Ovary (tissue), 9 donors: ENCODE measurements around the gene BRIP1. TPM values are rescaled to one million over a fixed set of nuclear protein-coding genes. Genes with fewer than 3 reads are reported as not detected.
A peak's percentile ranks its signal among the peaks of the same experiment; 100 is the strongest.

Source experiments
- DNase-seq, 5 donors: peaks; one replicate each; pipeline ENCODE4 v3.0.0-alpha.2; 2019 to 2020
- H3K27ac ChIP-seq, 2 donors: fragments of 200-600 bp; one replicate each; pipeline versions ENCODE4 v1.5.1 to v1.8.0; 2019 to 2022
- H3K27me3 ChIP-seq: fragments of 200-600 bp; one replicate; pipeline ENCODE4 v1.8.0; 2022
- H3K36me3 ChIP-seq: fragments of 200-600 bp; sonication (generic); one replicate; pipeline ENCODE4 v1.5.1; 2019
- H3K4me1 ChIP-seq: one replicate; pipeline ENCODE4 v1.8.1; 2013; ENCODE audit warnings: mild to moderate bottlenecking, moderate library complexity; ENCODE audit not compliant: insufficient read depth
- H3K4me3 ChIP-seq: fragments of 200-600 bp; sonication (generic); one replicate; pipeline ENCODE4 v1.5.1; 2017
- H3K9me3 ChIP-seq, 2 donors: fragments of 200-600 bp in 1 of 2; sonication (generic) in 1 of 2; one replicate each; pipeline versions ENCODE4 v1.5.1 to v1.8.1; 2013 to 2019; ENCODE audit warnings: mild to moderate bottlenecking in 1 of 2, moderate library complexity in 1 of 2
- EP300 ChIP-seq: sonication (generic); formaldehyde crosslinking; IDR thresholded peaks from one replicate; pipeline ENCODE4 v1.6.1; 2017; ENCODE audit warnings: antibody characterized with exemption
- POLR2A ChIP-seq: fragments of 450-650 bp; IDR thresholded peaks from one replicate; pipeline ENCODE4 v1.6.1; 2017; ENCODE audit warnings: antibody characterized with exemption, mild to moderate bottlenecking, moderate library complexity
- WGBS, 3 donors: extraction: QIAGEN DNeasy Blood & Tissue Kit in 1 of 3; methylation state at CpG; one replicate each; pipeline versions ENCODE4 v1.1.5 to v1.1.7; 2013 to 2017; 5-methylcytosine and 5-hydroxymethylcytosine counted together
- intact Hi-C, 4 donors: fragments of 100-400 bp; cut with DNase I; formaldehyde crosslinking; loops; one replicate each; pipeline versions ENCODE4 v1.11.0 to v1.15.1; 2022 to 2023
- polyA plus RNA-seq, 2 donors: library from polyadenylated mRNA; stranded (reverse); fragments of 200-250 nt in 1 of 2; fragments of 350-450 nt in 1 of 2; fragmentation: Illumina TruSeq in 1 of 2; extraction: RNeasy Lipid Tissue Mini Kit (QIAGEN cat#74804) in 1 of 2; gene quantifications; one replicate each; pipeline ENCODE4 v1.2.3, GENCODE V29; 2013 to 2014
- total RNA-seq, 7 donors: library from RNA; depleted of rRNA in 2 of 7; stranded (reverse); fragments of >200 nt in 2 of 7; fragmentation: NEBNext Ultra II Directional in 3 of 7; extraction: Animal tissue kit (Norgen Biotek cat#: 25700) in 3 of 7; gene quantifications; one replicate each; pipeline versions ENCODE4 v1.1.0 to v1.2.4, GENCODE V29; 2016 to 2023
- TF ChIP-seq, protein P1 (sequence below), 3 donors: fragments of 450-650 bp in 2 of 3; fragments of 200-600 bp in 1 of 3; IDR thresholded peaks; one replicate each; pipeline versions ENCODE4 v1.5.1 to v1.8.0; 2016 to 2022; ENCODE audit warnings: antibody characterized with exemption in 3 of 3, mild to moderate bottlenecking in 1 of 3
- donor health status: DM: no; HTN: no; CAD: no; lungs with moderate emphysema.
- donor health status: DM: no; HTN: no; CAD: no.
- donor health status: Bipolar disorder and iron deficiency.
- donor health status: DM: yes; HTN: yes; CAD: no.
- donor health status: DM: no; HTN: no; CAD: no.
- donor health status: DM: yes; HTN: yes; CAD: no.

BRIP1 gene
- total and polyA plus RNA-seq, 9 donors = 0.11 to 2.3 (median 1.1) TPM

DNA sequence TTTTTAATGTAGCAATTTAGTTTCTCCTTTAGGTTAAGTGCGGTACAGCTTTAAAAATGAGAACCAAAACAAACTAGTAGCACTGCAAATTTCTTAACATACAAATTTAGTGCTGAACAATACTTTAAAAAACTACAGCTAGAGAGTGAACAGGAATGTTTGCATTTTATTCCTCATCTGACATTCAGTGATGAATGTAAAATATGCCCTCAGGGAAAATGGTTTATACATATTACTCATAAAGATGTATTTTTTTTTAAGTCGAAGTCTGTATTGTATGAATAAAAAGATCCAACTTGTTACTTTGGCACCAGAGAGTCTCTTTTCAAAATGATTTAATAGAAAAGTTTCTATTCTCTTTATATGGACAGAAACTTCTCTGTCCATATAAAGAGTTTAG lies 96.8 kb downstream of the BRIP1 start:
- H3K9me3 ChIP-seq = no peaks in the 10 kb centered on the region
- 75 to 78% (median 77%) methylated on average over 2 of the region's 2 CpGs for WGBS, 3 donors
- TF ChIP-seq EP300 (no peak), POLR2A (no peak)
- TF ChIP-seq, protein P1, sequence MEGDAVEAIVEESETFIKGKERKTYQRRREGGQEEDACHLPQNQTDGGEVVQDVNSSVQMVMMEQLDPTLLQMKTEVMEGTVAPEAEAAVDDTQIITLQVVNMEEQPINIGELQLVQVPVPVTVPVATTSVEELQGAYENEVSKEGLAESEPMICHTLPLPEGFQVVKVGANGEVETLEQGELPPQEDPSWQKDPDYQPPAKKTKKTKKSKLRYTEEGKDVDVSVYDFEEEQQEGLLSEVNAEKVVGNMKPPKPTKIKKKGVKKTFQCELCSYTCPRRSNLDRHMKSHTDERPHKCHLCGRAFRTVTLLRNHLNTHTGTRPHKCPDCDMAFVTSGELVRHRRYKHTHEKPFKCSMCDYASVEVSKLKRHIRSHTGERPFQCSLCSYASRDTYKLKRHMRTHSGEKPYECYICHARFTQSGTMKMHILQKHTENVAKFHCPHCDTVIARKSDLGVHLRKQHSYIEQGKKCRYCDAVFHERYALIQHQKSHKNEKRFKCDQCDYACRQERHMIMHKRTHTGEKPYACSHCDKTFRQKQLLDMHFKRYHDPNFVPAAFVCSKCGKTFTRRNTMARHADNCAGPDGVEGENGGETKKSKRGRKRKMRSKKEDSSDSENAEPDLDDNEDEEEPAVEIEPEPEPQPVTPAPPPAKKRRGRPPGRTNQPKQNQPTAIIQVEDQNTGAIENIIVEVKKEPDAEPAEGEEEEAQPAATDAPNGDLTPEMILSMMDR (IDR thresholded peaks at IDR 0.05) = no peak

DNA sequence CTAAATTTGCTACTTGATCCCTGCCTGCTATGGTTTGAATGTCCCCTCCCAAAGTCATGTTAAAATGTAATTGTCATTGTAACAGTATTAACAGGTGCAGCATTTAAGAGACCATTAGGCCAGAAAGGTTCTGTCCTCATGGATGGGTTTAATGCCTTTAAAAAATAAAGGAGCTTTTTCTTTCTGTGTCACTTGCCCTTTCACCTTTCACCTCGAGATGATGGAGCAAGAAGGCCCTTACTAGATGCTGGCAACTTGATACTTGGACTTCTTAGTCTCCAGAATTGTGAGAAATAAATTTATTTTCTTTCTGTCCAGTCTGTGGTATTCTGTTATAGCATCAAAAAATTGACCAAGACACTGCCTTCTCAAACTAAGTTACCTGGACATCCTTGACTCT lies 98.5 kb downstream of the BRIP1 start:
- no peak overlapping the region for H3K27ac ChIP-seq
- H3K9me3 ChIP-seq = no peaks in the 10 kb centered on the region
- no peaks in the 10 kb centered on the region for H3K27me3 ChIP-seq
- TF ChIP-seq, protein P1 (IDR thresholded peaks at IDR 0.05) = no peak
- no peak for TF ChIP-seq EP300
- no peak for TF ChIP-seq POLR2A
- no peaks in the 10 kb centered on the region for H3K36me3 ChIP-seq
- H3K4me1 ChIP-seq = no peaks in the 10 kb centered on the region
- WGBS, 3 donors = 91 to 96% (median 92%) methylated on average over 1 of the region's 1 CpG
- no peak overlapping the region for H3K4me3 ChIP-seq
- no peak for DNase-seq
- intact Hi-C loops = no loop called here

More for the DNA sequence above, 96.8 kb downstream of the BRIP1 start:
- DNase-seq = no peak
- H3K27me3 ChIP-seq = no peaks in the 10 kb centered on the region
- H3K36me3 ChIP-seq = no peaks in the 10 kb centered on the region
- no peaks in the 10 kb centered on the region for H3K4me1 ChIP-seq
- no peak overlapping the region for H3K27ac ChIP-seq
- intact Hi-C loops = no loop called here
- no peak overlapping the region for H3K4me3 ChIP-seq

DNA sequence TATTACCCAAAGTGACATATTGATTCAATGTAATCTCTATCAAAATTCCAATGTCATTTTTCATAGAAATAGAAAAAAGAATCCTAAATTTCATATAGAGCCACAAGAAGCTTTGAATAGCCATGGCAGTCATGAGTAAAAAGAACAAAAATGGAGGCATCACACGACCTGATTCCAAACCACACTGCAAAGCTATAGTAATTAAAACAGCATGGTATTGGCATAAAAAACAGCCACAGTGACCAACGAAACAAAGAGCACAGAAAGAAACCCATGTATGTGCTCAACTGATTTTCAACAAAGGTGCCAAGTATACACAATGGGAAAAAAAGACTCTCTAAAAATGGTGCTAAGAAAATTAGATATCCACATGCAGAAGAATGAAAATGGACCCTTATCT lies 101.5 kb downstream of the BRIP1 start:
- no peaks in the 10 kb centered on the region for H3K27me3 ChIP-seq
- whole genome bisulfite sequencing, 3 donors = 92 to 95% (median 95%) methylated on average over 2 of the region's 2 CpGs

DNA sequence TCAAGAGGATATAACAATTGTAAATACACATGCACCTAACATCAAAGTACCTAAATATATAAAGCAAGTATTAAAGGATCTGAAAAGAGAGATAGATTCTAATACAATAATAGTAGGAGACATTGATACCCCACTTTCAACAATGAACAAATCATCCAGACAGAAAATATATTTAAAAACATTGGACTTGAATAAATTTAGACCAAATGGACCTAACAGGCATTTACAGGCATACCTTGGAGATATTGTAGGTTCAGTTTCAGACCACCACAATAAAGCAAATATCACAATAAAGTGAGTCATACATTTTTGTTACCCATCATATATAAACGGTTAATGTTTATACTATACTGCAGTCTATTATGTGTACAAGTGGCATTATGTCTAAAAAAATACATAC lies 104.0 kb downstream of the BRIP1 start:
- TF ChIP-seq, protein P1 (IDR thresholded peaks at IDR 0.05) = no peak
- TF ChIP-seq POLR2A (no peak), EP300 (no peak)
- Histone ChIP-seq H3K4me3 (no peak overlapping the region), H3K4me1 (no peaks in the 10 kb centered on the region), H3K9me3 (no peaks in the 10 kb centered on the region), H3K36me3 (no peaks in the 10 kb centered on the region), H3K27me3 (no peaks in the 10 kb centered on the region), H3K27ac (no peak overlapping the region)
- 93 to 98% (median 98%) methylated on average over 1 of the region's 1 CpG for WGBS, 3 donors
- intact Hi-C loops = no loop called here
- DNase-seq = no peak

More for the DNA sequence above, 101.5 kb downstream of the BRIP1 start:
- TF ChIP-seq EP300 (no peak), POLR2A (no peak)
- TF ChIP-seq, protein P1 (IDR thresholded peaks at IDR 0.05) = no peak
- no peak overlapping the region for H3K27ac ChIP-seq
- H3K36me3 ChIP-seq = no peaks in the 10 kb centered on the region
- DNase-seq = no peak
- intact Hi-C loops = no loop called here
- no peaks in the 10 kb centered on the region for H3K9me3 ChIP-seq
- peak overlapping the region; percentile 3 for H3K4me3 ChIP-seq
- no peaks in the 10 kb centered on the region for H3K4me1 ChIP-seq
